Nephron (organoid): ENCODE data around the gene CPNE2.

Experiments used
- H3K27ac Mint-ChIP-seq, 3 experiments: 2 replicates each; pipeline ENCODE4 v1.8.0; 2020; ENCODE audit warnings: mixed read lengths in 3 of 3, mild to moderate bottlenecking in 2 of 3, moderate library complexity in 1 of 3
- H3K27me3 Mint-ChIP-seq: 2 replicates; pipeline ENCODE4 v1.8.0; 2021; ENCODE audit warnings: low read depth, mild to moderate bottlenecking, moderate library complexity, mixed read lengths
- H3K36me3 Mint-ChIP-seq: 2 replicates; pipeline ENCODE4 v1.8.0; 2020; ENCODE audit warnings: low read depth, mixed read lengths
- H3K4me1 Mint-ChIP-seq: 2 replicates; pipeline ENCODE4 v1.8.0; 2020; ENCODE audit warnings: mixed read lengths
- H3K4me3 Mint-ChIP-seq, 3 experiments: 2 replicates each; pipeline ENCODE4 v1.8.0; 2020; ENCODE audit warnings: mild to moderate bottlenecking in 3 of 3, mixed read lengths in 3 of 3, moderate library complexity in 2 of 3
- H3K9me3 Mint-ChIP-seq: 2 replicates; pipeline ENCODE4 v1.8.0; 2020; ENCODE audit warnings: mixed read lengths
- CTCF ChIP-seq, 3 experiments: fragments of 200-600 bp; sonication (generic); IDR thresholded peaks; one replicate each; pipeline ENCODE4 v1.5.0; 2021; ENCODE audit warnings: antibody characterized with exemption in 3 of 3; ENCODE audit not compliant: unreplicated experiment in 3 of 3

The CPNE2 gene

GRCh38 chr16:57115514-57116182 lies 23.3 kb downstream of the CPNE2 start:
- no peaks in the 10 kb centered on the region for H3K9me3 Mint-ChIP-seq
- H3K4me3 Mint-ChIP-seq = peak overlapping the region; percentile 16 to 28 (median 26)
- H3K36me3 Mint-ChIP-seq = peaks cover 4% of the 10 kb centered on the region
- H3K27me3 Mint-ChIP-seq = peaks cover 9% of the 10 kb centered on the region
- TF ChIP-seq CTCF (IDR thresholded peaks at IDR 0.05; ENCODE audit: unreplicated experiment in 3 of 3) = no peak
- H3K4me1 Mint-ChIP-seq = peaks cover 12% of the 10 kb centered on the region
- peak overlapping the region; percentile 90 to 94 (median 90) for H3K27ac Mint-ChIP-seq

GRCh38 chr16:57118461-57119084 lies 26.2 kb downstream of the CPNE2 start:
- peaks cover 12% of the 10 kb centered on the region for H3K4me1 Mint-ChIP-seq
- TF ChIP-seq CTCF (IDR thresholded peaks at IDR 0.05; ENCODE audit: unreplicated experiment in 3 of 3) = no peak
- H3K9me3 Mint-ChIP-seq = no peaks in the 10 kb centered on the region
- H3K27ac Mint-ChIP-seq = no peak overlapping the region
- H3K27me3 Mint-ChIP-seq = peaks cover 9% of the 10 kb centered on the region
- peaks cover 4% of the 10 kb centered on the region for H3K36me3 Mint-ChIP-seq
- no peak overlapping the region for H3K4me3 Mint-ChIP-seq

- H3K4me3 Mint-ChIP-seq = no peak overlapping the region
- no peaks in the 10 kb centered on the region for H3K27me3 Mint-ChIP-seq
- no peaks in the 10 kb centered on the region for H3K4me1 Mint-ChIP-seq
- no peaks in the 10 kb centered on the region for H3K9me3 Mint-ChIP-seq
- TF ChIP-seq CTCF (IDR thresholded peaks at IDR 0.05; ENCODE audit: unreplicated experiment in 3 of 3) = no peak
- peak overlapping the region in 1 of 3 experiments; percentile 67 for H3K27ac Mint-ChIP-seq
- H3K36me3 Mint-ChIP-seq = no peaks in the 10 kb centered on the region
Measured at GRCh38 chr16:57123216-57123973, 31.0 kb downstream of the CPNE2 start.

GRCh38 chr16:57123974-57124674 lies 31.7 kb downstream of the CPNE2 start:
- Mint-ChIP-seq H3K27ac (peak overlapping the region in 1 of 3 experiments; percentile 67), H3K9me3 (no peaks in the 10 kb centered on the region), H3K4me3 (no peak overlapping the region), H3K36me3 (no peaks in the 10 kb centered on the region), H3K4me1 (no peaks in the 10 kb centered on the region), H3K27me3 (no peaks in the 10 kb centered on the region)
- TF ChIP-seq CTCF (IDR thresholded peaks at IDR 0.05; ENCODE audit: unreplicated experiment in 3 of 3) = no peak

GRCh38 chr16:57125376-57125775 lies 33.0 kb downstream of the CPNE2 start:
- Mint-ChIP-seq H3K4me1 (no peaks in the 10 kb centered on the region), H3K27ac (no peak overlapping the region), H3K36me3 (no peaks in the 10 kb centered on the region), H3K4me3 (no peak overlapping the region), H3K9me3 (no peaks in the 10 kb centered on the region), H3K27me3 (peaks cover 4% of the 10 kb centered on the region)
- no peak for TF ChIP-seq CTCF (IDR thresholded peaks at IDR 0.05; ENCODE audit: unreplicated experiment in 3 of 3)
